ENCODE data around the gene IRGQ. TPM values are rescaled to one million over a fixed set of nuclear protein-coding genes. Genes with fewer than 3 reads are reported as not detected.
A peak's percentile ranks its signal among the peaks of the same experiment; 100 is the strongest.
"Not testable (repeated sequence)": the region's sequence is repeated elsewhere in the genome, so short reads cannot be mapped to it uniquely, and the experiment has no call there.

IRGQ gene
- total RNA-seq, 2 experiments from 2014 or later = 11.2 to 14.0 TPM

DNA sequence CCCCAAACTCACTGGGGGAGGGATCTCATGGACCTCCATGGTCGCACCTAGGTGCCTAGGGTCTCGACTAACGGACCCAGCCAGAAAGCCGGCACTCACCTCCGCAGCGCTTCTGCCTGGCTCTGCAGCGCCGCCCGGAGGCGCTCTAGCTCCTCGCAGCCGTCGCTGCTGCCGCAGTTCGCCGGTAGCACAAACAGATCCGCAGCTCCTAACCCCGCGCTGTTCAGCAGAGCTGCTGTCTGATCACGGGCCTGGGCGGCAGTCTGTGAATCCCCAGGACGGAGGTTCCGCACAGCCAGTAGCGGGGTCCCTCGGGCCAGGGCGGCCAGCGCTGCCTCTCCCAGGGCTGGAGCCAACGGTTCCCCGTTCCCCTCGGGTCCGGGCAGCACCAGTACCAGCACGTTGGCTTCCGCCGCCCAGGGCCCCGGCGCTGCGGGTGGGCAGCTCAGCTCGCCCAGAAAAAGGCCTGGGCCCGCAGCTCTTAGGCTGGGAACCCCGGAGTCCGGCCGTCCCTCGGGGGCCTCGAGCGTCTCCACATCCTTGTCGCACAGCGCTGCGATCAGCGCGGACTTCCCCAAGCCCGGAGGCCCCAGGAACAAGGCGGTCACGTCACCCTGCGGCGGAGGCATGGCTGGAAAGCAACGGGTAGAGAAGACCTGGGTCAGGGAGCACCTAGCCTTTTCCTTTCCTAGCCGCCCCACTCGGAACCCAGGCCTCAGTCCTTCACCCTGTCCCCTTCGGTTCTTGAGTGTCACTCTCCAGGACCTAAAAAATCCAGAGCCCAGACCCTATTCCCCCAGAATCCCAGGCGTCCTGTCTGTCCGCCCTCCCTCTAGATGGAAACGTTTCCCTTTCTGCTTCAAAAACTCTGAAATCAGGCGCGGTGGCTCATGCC lies 977 bp downstream of the IRGQ start:
- peaks cover 43% of the 10 kb centered on the region for H3K4me1 Mint-ChIP-seq (ENCODE audit: low read depth)

DNA sequence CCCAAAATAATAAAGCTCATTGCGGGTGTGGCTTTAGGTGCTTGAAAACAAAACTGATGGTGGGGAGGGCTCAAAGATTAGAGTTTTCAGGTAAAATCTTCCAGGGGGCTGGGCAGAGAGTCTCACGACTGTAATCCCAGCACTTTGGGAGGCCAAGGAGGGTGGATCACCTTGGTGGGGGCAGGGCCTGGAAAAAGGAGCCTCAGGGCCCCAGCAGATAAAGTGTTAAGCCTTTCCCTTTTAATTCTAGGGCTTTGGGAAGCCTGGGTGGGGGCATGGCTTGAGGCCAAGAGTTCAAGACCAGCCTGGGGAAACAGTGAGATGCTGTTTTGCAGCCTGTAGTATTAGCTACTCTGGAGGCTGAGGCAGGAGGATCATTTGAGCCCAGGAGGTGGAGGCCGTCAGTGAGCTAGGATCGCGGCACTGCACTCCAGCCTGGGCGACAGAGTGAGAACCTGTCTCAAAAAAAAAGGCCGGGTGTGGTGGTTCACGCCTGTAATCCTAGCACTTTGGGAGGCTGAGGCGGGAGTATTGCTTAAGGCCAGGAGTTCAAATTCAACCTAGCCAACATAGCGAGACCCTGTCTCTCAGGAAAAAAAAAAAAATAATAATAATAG lies 1.7 kb downstream of the IRGQ start:
- CTCF ChIA-PET = interaction anchor here (0.7 to 6.7 kb wide), 31 partner anchors 11 to 216 kb away, joined by 3 to 239 read pairs (median 7); partner anchors contain the start of genes ETHE1, PHLDB3, PINLYP and XRCC1
- Mint-ChIP-seq H3K36me3 (ENCODE audit: low read depth) (peaks cover 33% of the 10 kb centered on the region), H3K4me3 (peak overlapping the region; percentile 98), H3K27ac (peak overlapping the region; percentile 62), H3K9me3 (ENCODE audit: insufficient read depth) (no peaks in the 10 kb centered on the region), H3K4me1 (ENCODE audit: low read depth) (peaks cover 48% of the 10 kb centered on the region), H3K27me3 (ENCODE audit: low read depth) (no peaks in the 10 kb centered on the region)
- DNase-seq (no peak), ATAC-seq (no peak)
- POLR2A ChIA-PET = interaction anchor here (0.6 to 3.9 kb wide), 14 partner anchors 10 to 163 kb away, joined by 3 to 44 read pairs (median 6); partner anchors contain the start of genes PINLYP, XRCC1 and ZNF575

More for the DNA sequence above, 977 bp downstream of the IRGQ start:
- Mint-ChIP-seq H3K27ac (peak overlapping the region; percentile 99), H3K36me3 (ENCODE audit: low read depth) (peaks cover 33% of the 10 kb centered on the region), H3K4me3 (peak overlapping the region; percentile 98), H3K9me3 (ENCODE audit: insufficient read depth) (no peaks in the 10 kb centered on the region), H3K27me3 (ENCODE audit: low read depth) (no peaks in the 10 kb centered on the region)
- CTCF ChIA-PET = interaction anchor here (0.5 to 6.7 kb wide), 30 partner anchors 12 to 215 kb away, joined by 3 to 239 read pairs (median 8); partner anchors contain the start of genes ETHE1, PHLDB3, PINLYP and XRCC1
- ATAC-seq = peak; percentile 57
- peak; percentile 83 for DNase-seq
- POLR2A ChIA-PET = interaction anchor here (0.6 to 3.9 kb wide), 17 partner anchors 11 to 1497 kb away, joined by 3 to 44 read pairs (median 5); partner anchors contain the start of genes PINLYP, XRCC1 and ZNF575

DNA sequence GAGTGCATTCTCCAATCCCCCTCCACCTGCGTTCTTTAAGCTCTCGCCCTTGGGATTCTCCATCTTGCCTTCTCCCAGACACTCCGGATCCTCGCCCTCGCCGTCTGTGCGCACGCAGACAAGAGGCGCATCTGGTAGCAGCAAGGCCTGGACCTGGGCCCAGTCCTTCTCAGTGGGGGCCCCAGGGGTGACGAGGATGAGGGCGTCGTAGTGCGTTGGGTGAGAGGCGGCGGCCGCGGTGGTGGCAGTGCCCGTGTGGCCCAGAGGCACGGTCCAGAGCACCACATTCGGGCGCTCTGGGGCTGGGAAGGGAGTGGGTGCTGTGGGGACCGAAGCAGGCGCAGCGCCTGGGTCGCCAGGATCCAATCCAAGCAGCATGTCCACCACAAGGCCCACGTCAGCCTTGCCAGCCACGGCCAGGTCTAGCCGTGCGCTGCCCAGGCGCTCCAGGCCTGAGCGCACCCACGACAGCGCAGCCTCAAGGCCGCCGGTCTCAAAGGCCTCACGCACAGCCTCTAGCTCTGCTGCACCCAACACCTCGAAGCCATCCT lies 3.1 kb downstream of the IRGQ start:
- Mint-ChIP-seq H3K27ac (no peak overlapping the region), H3K9me3 (ENCODE audit: insufficient read depth) (no peaks in the 10 kb centered on the region), H3K36me3 (ENCODE audit: low read depth) (peaks cover 30% of the 10 kb centered on the region), H3K4me1 (ENCODE audit: low read depth) (peaks cover 37% of the 10 kb centered on the region), H3K27me3 (ENCODE audit: low read depth) (no peaks in the 10 kb centered on the region), H3K4me3 (no peak overlapping the region)
- ChIA-PET CTCF (interaction anchor here (0.9 to 6.7 kb wide), 7 partner anchors 17 to 146 kb away, joined by 3 to 239 read pairs (median 50); partner anchors contain the start of genes PINLYP, XRCC1 and ZNF575), POLR2A (no interaction called here)
- no peak for ATAC-seq
- no peak for DNase-seq

DNA sequence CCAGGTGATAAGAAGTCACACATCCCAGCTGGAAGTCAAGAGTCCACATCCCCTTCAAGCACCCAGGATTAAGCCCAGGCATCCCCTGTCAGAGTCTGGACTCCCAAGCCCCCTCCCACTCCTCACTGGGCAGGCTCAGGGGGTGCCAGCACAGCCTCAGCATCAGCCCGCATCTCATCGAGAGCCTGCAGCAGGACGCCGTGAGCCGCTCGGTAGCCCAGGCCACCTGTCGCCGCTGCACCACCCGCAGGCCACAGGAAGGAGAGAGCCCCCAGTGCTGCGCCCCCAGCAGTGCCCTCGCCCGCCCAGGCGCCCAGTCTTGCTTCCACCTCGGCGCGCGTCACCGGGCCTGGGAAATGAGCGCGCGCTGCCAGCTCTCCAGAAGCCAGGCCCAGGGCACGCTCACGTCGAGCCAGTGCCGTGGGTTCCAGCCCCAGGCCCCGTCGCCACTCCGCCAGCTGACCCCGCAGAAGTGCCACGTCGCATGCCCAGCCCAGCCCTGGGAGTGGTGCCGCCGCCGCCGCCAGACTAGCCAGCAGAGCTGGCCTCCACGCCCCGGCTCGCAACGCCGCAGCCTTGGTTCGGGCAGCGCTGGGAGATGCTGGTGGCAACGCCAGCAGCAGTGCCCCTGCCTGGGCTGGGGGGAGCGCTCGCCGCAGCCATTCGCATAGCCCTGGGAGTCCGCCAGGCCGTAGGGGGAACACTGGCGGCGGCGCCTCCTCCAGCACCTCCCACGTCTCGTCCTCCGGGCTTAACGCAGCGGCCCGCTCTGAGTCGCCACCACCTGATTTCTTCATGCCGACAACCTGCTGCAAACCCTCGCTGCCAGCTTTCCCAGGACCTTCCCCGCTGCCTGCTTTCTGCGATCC lies 3.8 kb downstream of the IRGQ start:
- ATAC-seq = no peak
- Mint-ChIP-seq H3K36me3 (ENCODE audit: low read depth) (peaks cover 30% of the 10 kb centered on the region), H3K4me1 (ENCODE audit: low read depth) (peaks cover 29% of the 10 kb centered on the region), H3K27ac (no peak overlapping the region), H3K27me3 (ENCODE audit: low read depth) (no peaks in the 10 kb centered on the region), H3K9me3 (ENCODE audit: insufficient read depth) (no peaks in the 10 kb centered on the region), H3K4me3 (no peak overlapping the region)
- ChIA-PET POLR2A (interaction anchor here (0.7 kb wide), 1 partner anchor 27 kb away, joined by 3 read pairs; no protein-coding TSS in a partner anchor), CTCF (interaction anchor here (1.1 to 6.7 kb wide), 2 partner anchors 34 to 145 kb away, joined by 3 to 239 read pairs; no protein-coding TSS in a partner anchor)
- no peak for DNase-seq

DNA sequence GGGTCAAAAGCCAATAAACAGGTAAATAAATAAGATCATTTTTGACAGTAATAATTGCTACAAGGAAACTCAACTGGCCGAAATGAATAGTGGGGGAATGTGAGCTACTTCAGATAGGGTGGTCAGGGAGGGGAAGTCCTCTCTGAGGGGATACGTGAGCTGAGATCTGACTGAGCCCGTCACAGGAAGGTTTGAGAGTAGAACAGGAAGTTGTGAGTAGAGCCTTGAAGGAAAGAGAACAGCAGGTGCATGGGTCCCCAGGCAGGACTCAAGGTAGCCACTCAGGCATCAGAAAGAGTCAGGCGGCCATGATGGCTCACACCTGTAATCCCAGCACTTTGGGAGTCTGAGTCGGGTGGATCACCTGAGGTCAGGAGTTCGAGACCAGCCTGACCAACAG lies 6.3 kb downstream of the IRGQ start:
- POLR2A ChIA-PET = no interaction called here
- no peak for ATAC-seq
- peaks cover 33% of the 10 kb centered on the region for H3K36me3 Mint-ChIP-seq (ENCODE audit: low read depth)

DNA sequence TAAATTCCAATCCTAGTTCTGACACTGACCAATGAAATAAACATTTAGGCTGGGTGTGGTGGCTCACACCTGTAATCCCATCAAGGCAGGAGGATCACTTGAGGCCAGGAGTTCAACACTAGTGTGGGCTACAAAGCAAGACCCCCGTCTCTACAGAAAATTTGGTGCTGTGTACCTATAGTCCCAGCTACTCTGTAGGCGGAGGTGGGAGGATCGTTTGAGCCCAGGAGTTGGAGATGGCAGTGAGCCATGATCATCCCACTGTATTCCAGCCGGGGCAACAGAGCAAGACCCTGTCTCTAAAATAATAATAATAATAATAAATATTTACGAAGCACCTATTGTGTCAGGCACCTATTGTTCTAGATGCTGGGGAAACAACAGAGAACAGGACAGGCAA lies 6.7 kb downstream of the IRGQ start:
- H3K36me3 Mint-ChIP-seq (ENCODE audit: low read depth) = peaks cover 37% of the 10 kb centered on the region
- H3K27me3 Mint-ChIP-seq (ENCODE audit: low read depth) = no peaks in the 10 kb centered on the region
- H3K27ac Mint-ChIP-seq = peak overlapping the region; percentile 31
- peaks cover 27% of the 10 kb centered on the region for H3K4me1 Mint-ChIP-seq (ENCODE audit: low read depth)
- POLR2A ChIA-PET = no interaction called here
- DNase-seq (no peak), ATAC-seq (no peak)
- no peak overlapping the region for H3K4me3 Mint-ChIP-seq
- no peaks in the 10 kb centered on the region for H3K9me3 Mint-ChIP-seq (ENCODE audit: insufficient read depth)
- CTCF ChIA-PET = interaction anchor here (1.3 to 3.9 kb wide), 3 partner anchors 24 to 142 kb away, joined by 3 to 28 read pairs (median 3); no protein-coding TSS in a partner anchor

More for the DNA sequence above, 6.3 kb downstream of the IRGQ start:
- Mint-ChIP-seq H3K27ac (peak overlapping the region; percentile 31), H3K27me3 (ENCODE audit: low read depth) (no peaks in the 10 kb centered on the region), H3K4me3 (no peak overlapping the region), H3K9me3 (ENCODE audit: insufficient read depth) (no peaks in the 10 kb centered on the region), H3K4me1 (ENCODE audit: low read depth) (peaks cover 24% of the 10 kb centered on the region)
- CTCF ChIA-PET = interaction anchor here (1.3 to 3.9 kb wide), 3 partner anchors 24 to 143 kb away, joined by 3 to 28 read pairs (median 3); no protein-coding TSS in a partner anchor
- no peak for DNase-seq

DNA sequence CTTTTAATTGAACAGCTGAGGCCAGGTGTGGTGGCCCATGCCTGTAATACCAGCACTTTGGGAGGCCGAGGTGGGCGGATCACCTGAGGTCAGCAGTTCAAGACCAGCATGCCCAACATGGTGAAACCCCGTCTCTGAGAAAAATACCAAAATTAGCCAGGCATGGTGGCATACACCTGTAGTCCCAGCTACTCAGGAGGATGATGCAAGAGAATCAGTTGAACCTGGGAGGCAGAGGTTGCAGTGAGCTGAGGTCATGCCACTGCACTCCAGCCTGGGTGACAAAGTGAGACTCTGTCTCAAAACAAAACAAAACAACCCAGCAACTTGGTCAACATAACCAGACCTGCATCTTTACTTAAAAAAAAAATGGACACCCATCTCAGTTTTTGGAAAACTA lies 8.9 kb downstream of the IRGQ start:
- ATAC-seq; H3K9me3 Mint-ChIP-seq (ENCODE audit: insufficient read depth); DNase-seq; H3K4me3 Mint-ChIP-seq; H3K27ac Mint-ChIP-seq; H3K27me3 Mint-ChIP-seq (ENCODE audit: low read depth): not testable (repeated sequence)
- ChIA-PET POLR2A (interaction anchor here (1.3 kb wide), 1 partner anchor 9 kb away, joined by 3 read pairs; no protein-coding TSS in a partner anchor), CTCF (interaction anchor here (4.4 to 9.0 kb wide), 2 partner anchors 9 to 32 kb away, joined by 23 to 88 read pairs; partner anchors contain the start of genes IRGQ and ZNF576)
- Mint-ChIP-seq H3K4me1 (ENCODE audit: low read depth) (peaks cover 36% of the 10 kb centered on the region), H3K36me3 (ENCODE audit: low read depth) (peaks cover 27% of the 10 kb centered on the region)

DNA sequence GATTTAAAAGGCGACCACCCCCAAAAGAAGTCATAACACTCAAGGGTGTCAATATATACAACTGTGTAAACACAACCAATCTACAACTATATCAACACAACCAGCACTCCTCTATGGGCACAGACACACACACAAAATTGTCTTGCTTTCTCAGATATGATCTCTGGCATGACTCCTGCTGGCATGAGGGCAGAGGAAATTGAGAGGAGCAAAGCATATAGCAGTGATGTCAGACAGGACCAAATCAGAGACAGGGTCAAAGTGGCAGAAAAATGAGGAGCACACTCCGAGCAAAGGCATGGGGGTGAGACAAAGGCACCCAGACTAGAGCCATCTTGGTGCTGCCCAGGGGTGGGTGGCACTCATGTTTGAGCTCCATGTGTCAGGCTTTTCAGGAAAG lies 9.6 kb downstream of the IRGQ start:
- H3K27me3 Mint-ChIP-seq (ENCODE audit: low read depth) = no peaks in the 10 kb centered on the region
- H3K4me1 Mint-ChIP-seq (ENCODE audit: low read depth) = peaks cover 43% of the 10 kb centered on the region
- no peaks in the 10 kb centered on the region for H3K9me3 Mint-ChIP-seq (ENCODE audit: insufficient read depth)
- ATAC-seq = no peak
- H3K4me3 Mint-ChIP-seq = no peak overlapping the region
- CTCF ChIA-PET = interaction anchor here (4.4 to 9.0 kb wide), 2 partner anchors 10 to 31 kb away, joined by 23 to 88 read pairs; partner anchors contain the start of genes IRGQ and ZNF576
- H3K27ac Mint-ChIP-seq = no peak overlapping the region
- H3K36me3 Mint-ChIP-seq (ENCODE audit: low read depth) = peaks cover 27% of the 10 kb centered on the region
- POLR2A ChIA-PET = interaction anchor here (1.3 kb wide), 1 partner anchor 9 kb away, joined by 3 read pairs; no protein-coding TSS in a partner anchor
- DNase-seq = no peak

DNA sequence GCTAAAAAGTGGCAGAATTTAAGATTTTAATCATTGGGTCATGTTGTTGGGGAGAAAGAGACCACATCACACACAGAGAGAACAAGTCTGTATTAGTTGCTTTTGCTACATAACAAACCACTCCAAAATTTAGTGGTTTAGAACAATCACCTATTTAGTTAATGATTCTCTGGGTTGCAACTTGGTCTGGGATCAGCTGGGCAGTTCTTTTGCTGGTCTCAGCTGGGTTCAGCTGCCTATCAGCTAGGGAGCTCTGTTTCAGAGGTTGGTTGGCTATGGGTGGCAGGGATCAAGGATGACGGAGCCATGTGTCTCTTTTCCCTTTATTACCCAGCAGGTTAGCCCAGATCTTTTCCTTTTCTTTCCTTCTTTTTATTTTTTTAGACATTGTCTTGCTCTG lies 11.4 kb downstream of the IRGQ start:
- DNase-seq (no peak), ATAC-seq (no peak)
- no peaks in the 10 kb centered on the region for H3K27me3 Mint-ChIP-seq (ENCODE audit: low read depth)
- POLR2A ChIA-PET = interaction anchor here (1.6 kb wide), 1 partner anchor 10 kb away, joined by 6 read pairs; no protein-coding TSS in a partner anchor
- H3K4me3 Mint-ChIP-seq = no peak overlapping the region
- H3K9me3 Mint-ChIP-seq (ENCODE audit: insufficient read depth) = no peaks in the 10 kb centered on the region
- CTCF ChIA-PET = interaction anchor here (1.0 to 9.0 kb wide), 5 partner anchors 12 to 178 kb away, joined by 3 to 88 read pairs (median 7); partner anchors contain the start of genes IRGQ and ZNF576
- peaks cover 19% of the 10 kb centered on the region for H3K36me3 Mint-ChIP-seq (ENCODE audit: low read depth)
- peaks cover 45% of the 10 kb centered on the region for H3K4me1 Mint-ChIP-seq (ENCODE audit: low read depth)
- peak overlapping the region; percentile 86 for H3K27ac Mint-ChIP-seq

DNA sequence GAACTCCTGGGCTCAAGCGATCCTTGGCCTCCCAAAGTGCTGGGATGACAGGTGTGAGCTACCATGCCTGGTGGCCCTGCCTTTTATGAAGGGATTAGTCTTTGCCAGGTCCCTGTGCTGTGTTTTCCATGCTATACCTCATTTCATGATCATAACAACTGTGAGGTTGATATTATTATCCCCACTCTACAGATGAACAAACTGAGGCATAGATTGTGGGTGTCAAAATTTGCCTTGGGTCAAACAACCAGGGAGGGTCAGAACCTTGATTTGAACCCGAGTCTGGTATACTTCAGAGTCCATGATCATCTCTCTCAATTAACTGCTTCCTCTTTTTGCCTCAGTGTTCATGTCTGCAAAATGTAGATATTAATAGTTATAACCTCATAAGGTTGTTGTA lies 13.4 kb downstream of the IRGQ start:
- CTCF ChIA-PET = interaction anchor here (4.4 to 9.0 kb wide), 2 partner anchors 14 to 27 kb away, joined by 23 to 88 read pairs; partner anchors contain the start of genes IRGQ and ZNF576
- H3K9me3 Mint-ChIP-seq (ENCODE audit: insufficient read depth) = no peaks in the 10 kb centered on the region
- H3K27me3 Mint-ChIP-seq (ENCODE audit: low read depth) = no peaks in the 10 kb centered on the region
- no peak overlapping the region for H3K4me3 Mint-ChIP-seq
- ATAC-seq (no peak), DNase-seq (no peak)
- H3K27ac Mint-ChIP-seq = no peak overlapping the region
- peaks cover 19% of the 10 kb centered on the region for H3K36me3 Mint-ChIP-seq (ENCODE audit: low read depth)
- POLR2A ChIA-PET = interaction anchor here (0.8 to 0.9 kb wide), 2 partner anchors 12 to 20 kb away, joined by 3 read pairs; no protein-coding TSS in a partner anchor
- H3K4me1 Mint-ChIP-seq (ENCODE audit: low read depth) = peaks cover 58% of the 10 kb centered on the region
